HCT116 (cell line): ENCODE measurements around the gene KCND2. TPM values are rescaled to one million over a fixed set of nuclear protein-coding genes. Genes with fewer than 3 reads are reported as not detected.

Experiments
- ATAC-seq: fragments of 200-7000 bp; cut with Tn5 transposase; 2 replicates; pipeline ENCODE4 v1.9.1; 2020; ENCODE audit warnings: mild to moderate bottlenecking, moderate library complexity
- BruUV-seq: library from RNA; stranded (reverse); fragments of 400-500 nt; replicated peaks from 2 replicates; lab custom pipeline; 2021; lab: Mats Ljungman, UMichigan
- CTCF ChIA-PET: fragments of 300-600 bp; sonication (Branson Sonifier 250); formaldehyde crosslinking; loops from one replicate; lab custom pipeline; 2021; ENCODE audit warnings: antibody characterized with exemption; lab: Charles Lee
- POLR2A ChIA-PET: fragments of 300-600, 350-600 bp; sonication (Branson Sonifier 250); formaldehyde crosslinking; loops from one replicate; lab custom pipeline; 2021; ENCODE audit warnings: antibody characterized with exemption; lab: Charles Lee
- RAD21 ChIA-PET, 2 experiments: fragments of 300-600 bp; sonication (Branson Sonifier 250); formaldehyde crosslinking; loops; one replicate each; lab custom pipeline; 2023; ENCODE audit warnings: low total read pairs in 2 of 2; ENCODE audit not compliant: uncharacterized antibody in 2 of 2, unreplicated experiment in 2 of 2, low non-redundant PET in 1 of 2; lab: Charles Lee
- DNase-seq: peaks from one replicate; pipeline ENCODE4 v3.0.0-alpha.2; 2010; ENCODE audit warnings: low read depth, low spot score
- H2AFZ ChIP-seq: fragments of 200-600 bp; shearing (Covaris generic), sonication (generic); 2 replicates; pipeline ENCODE4 v1.6.1; 2017; ENCODE audit warnings: low read depth, mixed run types, mixed read lengths, antibody characterized with exemption, low read length; ENCODE audit not compliant: poor library complexity, severe bottlenecking
- H3K27ac ChIP-seq: 2 replicates; pipeline ENCODE4 v1.5.1; 2012; ENCODE audit warnings: low read depth, low read length
- H3K27me3 ChIP-seq: fragments of 200-600 bp; sonication (generic); 2 replicates; pipeline ENCODE4 v1.6.1; 2016; ENCODE audit warnings: mixed run types, low read length, mixed read lengths; ENCODE audit not compliant: insufficient read depth
- H3K36me3 ChIP-seq, 2 experiments: fragments of 200-500 bp in 1 of 2; fragments of 200-600 bp in 1 of 2; sonication (Bioruptor generic) in 1 of 2; sonication (generic) in 1 of 2; 2 replicates each; pipeline versions ENCODE4 v1.5.1 to v1.6.1; 2014 to 2016; ENCODE audit warnings: low read length in 2 of 2, inconsistent platforms in 1 of 2, mixed read lengths in 1 of 2, mixed run types in 1 of 2; ENCODE audit not compliant: insufficient read depth in 2 of 2, control insufficient read depth in 1 of 2
- H3K4me1 ChIP-seq, 2 experiments: fragments of 200-600 bp in 1 of 2; sonication (generic) in 1 of 2; 2 replicates each; pipeline versions ENCODE4 v1.5.1 to v1.6.1; 2012 to 2017; ENCODE audit warnings: low read length in 2 of 2, inconsistent platforms in 1 of 2, mild to moderate bottlenecking in 1 of 2, mixed read lengths in 1 of 2, mixed run types in 1 of 2, moderate library complexity in 1 of 2; ENCODE audit not compliant: insufficient read depth in 2 of 2, control insufficient read depth in 1 of 2
- H3K4me2 ChIP-seq: fragments of 200-600 bp; sonication (generic); 2 replicates; pipeline ENCODE4 v1.6.1; 2017; ENCODE audit warnings: mixed run types, low read length, mixed read lengths
- H3K4me3 ChIP-seq, 2 experiments: fragments of 200-600 bp in 1 of 2; sonication (generic) in 1 of 2; replicated peaks in 1 of 2; 2 replicates each; pipeline ENCODE4 v1.5.1; 2011 to 2016; ENCODE audit warnings: low read length in 2 of 2, control low read depth in 1 of 2, low read depth in 1 of 2, mild to moderate bottlenecking in 1 of 2, mixed read lengths in 1 of 2, mixed run types in 1 of 2
- H3K79me2 ChIP-seq: fragments of 200-600 bp; sonication (generic); 2 replicates; pipeline ENCODE4 v1.6.1; 2017; ENCODE audit warnings: mild to moderate bottlenecking, mixed run types, low read length, moderate library complexity, mixed read lengths; ENCODE audit not compliant: insufficient read depth
- H3K9ac ChIP-seq: fragments of 200-600 bp; sonication (generic); 2 replicates; pipeline ENCODE4 v1.6.1; 2016; ENCODE audit warnings: low read length, mixed read lengths
- H3K9me2 ChIP-seq: fragments of 200-600 bp; sonication (generic), shearing (Covaris generic); 2 replicates; pipeline ENCODE4 v1.6.1; 2017; ENCODE audit warnings: mixed run types, mild to moderate bottlenecking, moderate library complexity; ENCODE audit not compliant: insufficient read depth
- H3K9me3 ChIP-seq, 2 experiments: fragments of 200-500 bp in 1 of 2; fragments of 200-600 bp in 1 of 2; sonication (Bioruptor generic) in 1 of 2; sonication (generic) in 1 of 2; 2 replicates each; pipeline ENCODE4 v1.6.1; 2014 to 2017; ENCODE audit warnings: low read length in 2 of 2, mixed read lengths in 2 of 2, inconsistent platforms in 1 of 2, low read depth in 1 of 2, mild to moderate bottlenecking in 1 of 2, mixed run types in 1 of 2, moderate library complexity in 1 of 2; ENCODE audit not compliant: control insufficient read depth in 1 of 2, insufficient read depth in 1 of 2
- H4K20me1 ChIP-seq: fragments of 200-600 bp; sonication (generic), shearing (Covaris generic); 2 replicates; pipeline ENCODE4 v1.6.1; 2017; ENCODE audit warnings: mixed run types, mild to moderate bottlenecking, moderate library complexity; ENCODE audit not compliant: insufficient read depth
- CBX3 ChIP-seq: IDR thresholded peaks from 2 replicates; pipeline ENCODE4 v1.6.1; 2012; ENCODE audit warnings: low read depth
- CEBPB ChIP-seq: IDR thresholded peaks from 2 replicates; pipeline ENCODE4 v1.6.1; 2012; ENCODE audit warnings: low read depth
- EGR1 ChIP-seq: IDR thresholded peaks from 2 replicates; pipeline ENCODE4 v1.6.1; 2012; ENCODE audit warnings: low read depth
- ELF1 ChIP-seq: IDR thresholded peaks from 2 replicates; pipeline ENCODE4 v1.6.1; 2012; ENCODE audit warnings: low read depth, borderline replicate concordance
- EZH2 ChIP-seq: fragments of 200-600 bp; sonication (generic); IDR thresholded peaks from 2 replicates; pipeline ENCODE4 v1.6.1; 2017; ENCODE audit warnings: antibody characterized with exemption, mixed run types
- EZH2phosphoT487 ChIP-seq: fragments of 200-600 bp; IDR thresholded peaks from 2 replicates; pipeline ENCODE4 v1.6.1; 2018; ENCODE audit warnings: antibody characterized with exemption, borderline replicate concordance
- FOSL1 ChIP-seq: IDR thresholded peaks from 2 replicates; pipeline ENCODE4 v1.6.1; 2012; ENCODE audit warnings: low read depth
- JUND ChIP-seq: IDR thresholded peaks from 2 replicates; pipeline ENCODE4 v1.6.1; 2012
- RAD21 ChIP-seq: IDR thresholded peaks from 2 replicates; pipeline ENCODE4 v1.6.1; 2012; ENCODE audit warnings: low read depth, mild to moderate bottlenecking
- SIN3A ChIP-seq: IDR thresholded peaks from 2 replicates; pipeline ENCODE4 v1.6.1; 2012; ENCODE audit warnings: low read depth
- YY1 ChIP-seq: IDR thresholded peaks from 2 replicates; pipeline ENCODE4 v1.6.1; 2011; ENCODE audit warnings: low read length, low read depth, moderate library complexity, mild to moderate bottlenecking; ENCODE audit not compliant: insufficient replicate concordance; ENCODE audit errors: extremely low read depth
- ZNF274 ChIP-seq: fragments of 200-500 bp; sonication (Bioruptor generic); IDR thresholded peaks from 2 replicates; pipeline ENCODE4 v1.6.1; 2014; ENCODE audit warnings: mild to moderate bottlenecking, low read depth, low read length, inconsistent platforms
- intact Hi-C: fragments of 100-400 bp; cut with micrococcal nuclease; formaldehyde crosslinking; loops from 2 replicates; pipeline ENCODE4 v1.10.0; 2022
- total RNA-seq: library from RNA; stranded (reverse); gene quantifications from one replicate; pipeline ENCODE4 v1.2.1, GENCODE V29; 2021; ENCODE audit not compliant: unreplicated experiment
- TF ChIP-seq, protein P1 (sequence below), 3 experiments: fragments of 200-600 bp in 1 of 3; sonication (generic) in 1 of 3; IDR thresholded peaks in 2 of 3; conservative IDR thresholded peaks in 1 of 3; 2 replicates each; pipeline ENCODE4 v1.5.1; 2012 to 2017; ENCODE audit warnings: low read depth in 2 of 3, low read length in 2 of 3, antibody characterized with exemption in 1 of 3, borderline replicate concordance in 1 of 3, control low read depth in 1 of 3, mild to moderate bottlenecking in 1 of 3, mixed read lengths in 1 of 3, mixed run types in 1 of 3, moderate library complexity in 1 of 3; ENCODE audit not compliant: insufficient read depth in 1 of 3
- TF ChIP-seq, protein P2 (sequence below): IDR thresholded peaks from 2 replicates; pipeline ENCODE4 v1.6.1; 2011; ENCODE audit warnings: mild to moderate bottlenecking, low read length, moderate library complexity; ENCODE audit not compliant: insufficient replicate concordance; ENCODE audit errors: extremely low read depth

Gene KCND2
- total RNA-seq, 1 experiment from 2014 or later: 0.05 TPM

DNA sequence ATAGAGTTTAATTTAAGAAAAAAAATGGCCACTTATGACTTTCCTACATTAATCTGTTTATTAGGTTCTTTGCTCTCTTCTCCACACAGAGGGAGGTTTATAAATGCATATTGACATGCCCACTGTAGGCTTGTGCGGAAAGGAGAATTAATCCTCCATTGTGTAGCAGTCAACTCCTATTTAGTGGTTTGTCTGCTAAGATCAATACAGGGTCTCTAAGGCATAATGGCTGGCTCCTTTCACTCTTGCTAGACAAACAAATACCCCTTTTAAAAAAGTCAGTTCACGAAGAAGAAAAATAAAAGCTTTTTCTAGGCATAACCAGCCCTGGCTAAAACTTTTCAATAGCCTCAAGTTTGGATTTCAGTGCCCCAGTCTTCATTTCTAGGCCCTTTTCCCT, 443.3 kb downstream of the KCND2 start:
- H3K4me3 ChIP-seq: no peak overlapping the region
- no peaks in the 10 kb centered on the region for H3K79me2 ChIP-seq
- no peak for DNase-seq
- H3K36me3 ChIP-seq: no peaks in the 10 kb centered on the region
- BruUV-seq: no TSS peak
- POLR2A ChIA-PET: no interaction called here
- CTCF ChIA-PET: no interaction called here
- H3K4me2 ChIP-seq: no peak overlapping the region
- no peaks in the 10 kb centered on the region for H3K4me1 ChIP-seq
- H3K9ac ChIP-seq: no peak overlapping the region
- H3K9me3 ChIP-seq: no peaks in the 10 kb centered on the region
- no peaks in the 10 kb centered on the region for H4K20me1 ChIP-seq
- H3K9me2 ChIP-seq: no peaks in the 10 kb centered on the region
- no peak for ATAC-seq
- no peak overlapping the region for H2AFZ ChIP-seq
- intact Hi-C loops: no loop called here
- RAD21 ChIA-PET: no interaction called here
- H3K27ac ChIP-seq: no peak overlapping the region
- no peak for TF ChIP-seq EGR1
- TF ChIP-seq, protein P1, sequence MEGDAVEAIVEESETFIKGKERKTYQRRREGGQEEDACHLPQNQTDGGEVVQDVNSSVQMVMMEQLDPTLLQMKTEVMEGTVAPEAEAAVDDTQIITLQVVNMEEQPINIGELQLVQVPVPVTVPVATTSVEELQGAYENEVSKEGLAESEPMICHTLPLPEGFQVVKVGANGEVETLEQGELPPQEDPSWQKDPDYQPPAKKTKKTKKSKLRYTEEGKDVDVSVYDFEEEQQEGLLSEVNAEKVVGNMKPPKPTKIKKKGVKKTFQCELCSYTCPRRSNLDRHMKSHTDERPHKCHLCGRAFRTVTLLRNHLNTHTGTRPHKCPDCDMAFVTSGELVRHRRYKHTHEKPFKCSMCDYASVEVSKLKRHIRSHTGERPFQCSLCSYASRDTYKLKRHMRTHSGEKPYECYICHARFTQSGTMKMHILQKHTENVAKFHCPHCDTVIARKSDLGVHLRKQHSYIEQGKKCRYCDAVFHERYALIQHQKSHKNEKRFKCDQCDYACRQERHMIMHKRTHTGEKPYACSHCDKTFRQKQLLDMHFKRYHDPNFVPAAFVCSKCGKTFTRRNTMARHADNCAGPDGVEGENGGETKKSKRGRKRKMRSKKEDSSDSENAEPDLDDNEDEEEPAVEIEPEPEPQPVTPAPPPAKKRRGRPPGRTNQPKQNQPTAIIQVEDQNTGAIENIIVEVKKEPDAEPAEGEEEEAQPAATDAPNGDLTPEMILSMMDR (IDR thresholded peaks at IDR 0.05 in 2 of 3, conservative IDR thresholded peaks at IDR 0.05 in 1 of 3; ENCODE audit: borderline replicate concordance in 1 of 3, insufficient read depth in 1 of 3, low read depth in 2 of 3, low read length in 2 of 3): no peak
- TF ChIP-seq YY1: no peak
- TF ChIP-seq SIN3A: no peak
- TF ChIP-seq ELF1: no peak
- TF ChIP-seq, protein P2, sequence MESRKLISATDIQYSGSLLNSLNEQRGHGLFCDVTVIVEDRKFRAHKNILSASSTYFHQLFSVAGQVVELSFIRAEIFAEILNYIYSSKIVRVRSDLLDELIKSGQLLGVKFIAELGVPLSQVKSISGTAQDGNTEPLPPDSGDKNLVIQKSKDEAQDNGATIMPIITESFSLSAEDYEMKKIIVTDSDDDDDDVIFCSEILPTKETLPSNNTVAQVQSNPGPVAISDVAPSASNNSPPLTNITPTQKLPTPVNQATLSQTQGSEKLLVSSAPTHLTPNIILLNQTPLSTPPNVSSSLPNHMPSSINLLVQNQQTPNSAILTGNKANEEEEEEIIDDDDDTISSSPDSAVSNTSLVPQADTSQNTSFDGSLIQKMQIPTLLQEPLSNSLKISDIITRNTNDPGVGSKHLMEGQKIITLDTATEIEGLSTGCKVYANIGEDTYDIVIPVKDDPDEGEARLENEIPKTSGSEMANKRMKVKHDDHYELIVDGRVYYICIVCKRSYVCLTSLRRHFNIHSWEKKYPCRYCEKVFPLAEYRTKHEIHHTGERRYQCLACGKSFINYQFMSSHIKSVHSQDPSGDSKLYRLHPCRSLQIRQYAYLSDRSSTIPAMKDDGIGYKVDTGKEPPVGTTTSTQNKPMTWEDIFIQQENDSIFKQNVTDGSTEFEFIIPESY: no peak
- TF ChIP-seq FOSL1: no peak
- no peak for TF ChIP-seq EZH2
- no peak for TF ChIP-seq ZNF274
- no peak for TF ChIP-seq JUND
- no peak for TF ChIP-seq CBX3
- no peak for TF ChIP-seq EZH2phosphoT487
- TF ChIP-seq CEBPB: no peak
- TF ChIP-seq RAD21: no peak
- TF ChIP-seq, all 23 proteins: peak for 0
- H3K27me3 ChIP-seq: no peaks in the 10 kb centered on the region
